ENCODE results near the gene ENAH.

Gene ENAH

DNA sequence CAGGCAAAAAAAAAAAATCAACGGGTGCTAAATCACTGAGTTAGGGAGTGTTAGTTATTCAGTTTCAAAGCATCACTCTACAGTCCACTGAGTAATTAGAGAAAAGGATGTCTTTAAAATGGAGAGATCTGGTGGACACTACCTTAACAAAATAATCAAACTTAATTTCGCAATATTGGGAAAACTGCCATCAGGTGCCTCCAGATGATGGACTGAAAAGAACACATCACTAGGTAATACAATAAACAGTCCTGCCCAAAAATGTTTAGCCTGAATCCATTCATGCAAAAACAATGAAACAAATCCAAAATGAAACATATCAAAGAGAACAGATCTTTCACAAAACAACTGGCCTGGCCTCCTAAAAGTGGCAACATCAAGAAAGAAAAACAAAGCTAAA, 54.1 kb downstream of the ENAH start:
- no peak for TF ChIP-seq EGR1 (IDR thresholded peaks at IDR 0.05)
- peak; percentile 63; the same call in 1 of the 2 replicates for TF ChIP-seq CEBPB (IDR thresholded peaks at IDR 0.05)

DNA sequence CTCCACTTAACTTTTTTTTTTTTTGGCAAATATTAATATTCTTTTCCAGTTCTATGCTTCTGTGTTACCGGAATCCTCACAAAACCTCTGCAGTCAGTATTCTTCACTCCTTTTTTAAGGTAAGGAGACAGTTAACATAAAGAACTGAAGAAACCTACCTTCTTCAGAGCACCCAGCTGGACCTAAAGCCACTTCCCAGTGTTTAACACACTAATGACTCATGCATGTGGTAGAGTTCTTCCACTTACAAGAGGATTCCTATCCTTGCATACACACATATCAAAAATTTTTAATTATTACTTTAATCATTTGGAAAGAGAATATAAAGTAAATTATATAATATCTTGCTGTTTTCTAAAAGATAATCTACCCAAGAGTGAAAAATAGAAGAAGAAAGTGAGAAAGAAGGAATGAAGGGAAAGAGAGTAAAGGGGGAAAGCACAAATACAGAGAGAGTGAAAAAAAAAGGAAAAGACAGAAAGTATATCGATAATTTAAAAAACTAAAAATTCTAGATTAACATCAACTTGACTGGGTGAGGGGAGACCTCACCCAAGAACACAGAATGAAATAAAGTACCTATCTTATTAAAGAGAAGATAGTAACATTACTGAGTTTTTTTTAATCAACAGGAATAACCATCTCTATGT, 54.9 kb downstream of the ENAH start:
- TF ChIP-seq NFIC (IDR thresholded peaks at IDR 0.05) (no peak), TAF1 (IDR thresholded peaks at IDR 0.05; ENCODE audit: low read depth) (no peak), TEAD4 (IDR thresholded peaks at IDR 0.05) (no peak), YY1 (IDR thresholded peaks at IDR 0.05; ENCODE audit: low read depth) (no peak), RAD21 (IDR thresholded peaks at IDR 0.05; ENCODE audit: low read depth) (no peak), CEBPB (IDR thresholded peaks at IDR 0.05) (no peak), CREB1 (IDR thresholded peaks at IDR 0.05; ENCODE audit: low read depth) (no peak), EGR1 (IDR thresholded peaks at IDR 0.05) (no peak)
- TF ChIP-seq, protein P1, sequence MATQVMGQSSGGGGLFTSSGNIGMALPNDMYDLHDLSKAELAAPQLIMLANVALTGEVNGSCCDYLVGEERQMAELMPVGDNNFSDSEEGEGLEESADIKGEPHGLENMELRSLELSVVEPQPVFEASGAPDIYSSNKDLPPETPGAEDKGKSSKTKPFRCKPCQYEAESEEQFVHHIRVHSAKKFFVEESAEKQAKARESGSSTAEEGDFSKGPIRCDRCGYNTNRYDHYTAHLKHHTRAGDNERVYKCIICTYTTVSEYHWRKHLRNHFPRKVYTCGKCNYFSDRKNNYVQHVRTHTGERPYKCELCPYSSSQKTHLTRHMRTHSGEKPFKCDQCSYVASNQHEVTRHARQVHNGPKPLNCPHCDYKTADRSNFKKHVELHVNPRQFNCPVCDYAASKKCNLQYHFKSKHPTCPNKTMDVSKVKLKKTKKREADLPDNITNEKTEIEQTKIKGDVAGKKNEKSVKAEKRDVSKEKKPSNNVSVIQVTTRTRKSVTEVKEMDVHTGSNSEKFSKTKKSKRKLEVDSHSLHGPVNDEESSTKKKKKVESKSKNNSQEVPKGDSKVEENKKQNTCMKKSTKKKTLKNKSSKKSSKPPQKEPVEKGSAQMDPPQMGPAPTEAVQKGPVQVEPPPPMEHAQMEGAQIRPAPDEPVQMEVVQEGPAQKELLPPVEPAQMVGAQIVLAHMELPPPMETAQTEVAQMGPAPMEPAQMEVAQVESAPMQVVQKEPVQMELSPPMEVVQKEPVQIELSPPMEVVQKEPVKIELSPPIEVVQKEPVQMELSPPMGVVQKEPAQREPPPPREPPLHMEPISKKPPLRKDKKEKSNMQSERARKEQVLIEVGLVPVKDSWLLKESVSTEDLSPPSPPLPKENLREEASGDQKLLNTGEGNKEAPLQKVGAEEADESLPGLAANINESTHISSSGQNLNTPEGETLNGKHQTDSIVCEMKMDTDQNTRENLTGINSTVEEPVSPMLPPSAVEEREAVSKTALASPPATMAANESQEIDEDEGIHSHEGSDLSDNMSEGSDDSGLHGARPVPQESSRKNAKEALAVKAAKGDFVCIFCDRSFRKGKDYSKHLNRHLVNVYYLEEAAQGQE (IDR thresholded peaks at IDR 0.05; ENCODE audit: low read depth): no peak
- TF ChIP-seq, protein P2, sequence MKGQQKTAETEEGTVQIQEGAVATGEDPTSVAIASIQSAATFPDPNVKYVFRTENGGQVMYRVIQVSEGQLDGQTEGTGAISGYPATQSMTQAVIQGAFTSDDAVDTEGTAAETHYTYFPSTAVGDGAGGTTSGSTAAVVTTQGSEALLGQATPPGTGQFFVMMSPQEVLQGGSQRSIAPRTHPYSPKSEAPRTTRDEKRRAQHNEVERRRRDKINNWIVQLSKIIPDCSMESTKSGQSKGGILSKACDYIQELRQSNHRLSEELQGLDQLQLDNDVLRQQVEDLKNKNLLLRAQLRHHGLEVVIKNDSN (IDR thresholded peaks at IDR 0.05): no peak

DNA sequence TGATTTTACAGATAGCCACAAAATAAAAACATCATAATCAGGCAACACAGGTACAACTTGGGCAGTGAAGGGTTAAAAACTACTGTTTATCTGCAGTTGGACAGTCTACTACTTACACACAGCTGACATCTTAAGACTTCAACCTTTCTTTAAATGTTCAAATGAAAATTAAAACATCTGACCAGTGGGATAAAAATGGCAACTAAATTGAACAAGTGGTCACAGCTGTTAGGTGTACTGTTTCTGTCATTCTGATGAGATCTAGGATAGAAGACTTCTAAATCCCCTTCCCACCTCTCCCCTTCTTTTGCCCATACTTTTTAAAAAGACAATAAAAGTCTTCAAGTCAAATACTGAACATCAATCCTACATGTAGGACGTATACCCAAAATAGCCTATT, 56.2 kb downstream of the ENAH start:
- no peak for TF ChIP-seq TEAD4 (IDR thresholded peaks at IDR 0.05)

DNA sequence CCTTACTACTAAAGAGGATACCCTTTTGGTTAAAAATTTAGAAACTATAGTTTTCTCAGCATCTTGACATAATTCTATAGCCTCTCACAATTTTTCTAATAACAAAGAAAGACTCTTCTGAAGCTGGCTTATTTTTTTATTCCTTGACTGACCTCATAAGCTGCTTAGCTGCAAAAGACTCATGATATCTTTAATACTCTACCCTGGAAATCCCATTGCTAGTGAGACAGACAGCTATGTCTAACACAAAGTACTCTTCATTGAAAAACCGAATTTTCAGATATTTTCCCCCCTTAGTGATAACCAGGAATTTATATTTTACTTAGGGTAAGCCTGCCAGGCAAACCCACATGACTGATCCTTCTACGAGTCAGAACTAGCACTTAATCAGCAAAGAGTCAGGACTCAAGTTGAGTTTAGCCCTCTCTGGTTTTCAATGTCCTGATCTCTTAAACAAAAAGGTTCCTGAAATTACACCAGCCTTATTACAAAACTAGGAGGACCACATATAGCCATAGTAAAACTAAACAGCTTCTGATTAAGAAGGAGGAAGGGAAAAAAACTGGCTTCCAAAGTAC, 56.9 kb downstream of the ENAH start:
- TF ChIP-seq RAD21 (IDR thresholded peaks at IDR 0.05; ENCODE audit: low read depth): no peak
- TF ChIP-seq, protein P1 (IDR thresholded peaks at IDR 0.05; ENCODE audit: low read depth): no peak
- no peak for TF ChIP-seq NFIC (IDR thresholded peaks at IDR 0.05)

DNA sequence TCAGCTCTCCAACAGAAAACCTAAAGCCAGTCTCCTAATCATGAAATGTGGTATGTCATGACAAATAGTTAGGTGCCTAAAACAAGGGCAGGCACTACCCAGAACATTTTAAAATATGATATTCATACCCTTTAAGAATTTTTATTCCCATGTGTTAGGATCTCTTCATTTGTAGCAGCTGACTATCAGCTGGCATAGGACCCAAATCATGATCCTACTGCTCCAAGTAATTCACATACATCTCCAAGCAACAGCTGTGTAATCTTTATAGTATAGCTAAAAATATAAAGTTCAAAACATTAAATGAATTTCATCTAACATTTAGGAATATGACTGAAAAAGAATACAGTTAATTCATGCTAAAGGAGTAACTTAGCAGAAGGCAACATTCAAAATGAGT, 57.5 kb downstream of the ENAH start:
- TF ChIP-seq, protein P2 (IDR thresholded peaks at IDR 0.05): no peak
- TF ChIP-seq, protein P1 (IDR thresholded peaks at IDR 0.05; ENCODE audit: low read depth): no peak
- TF ChIP-seq, protein P3, sequence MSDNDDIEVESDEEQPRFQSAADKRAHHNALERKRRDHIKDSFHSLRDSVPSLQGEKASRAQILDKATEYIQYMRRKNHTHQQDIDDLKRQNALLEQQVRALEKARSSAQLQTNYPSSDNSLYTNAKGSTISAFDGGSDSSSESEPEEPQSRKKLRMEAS (IDR thresholded peaks at IDR 0.05): no peak
- TF ChIP-seq EGR1 (IDR thresholded peaks at IDR 0.05) (no peak), TAF1 (IDR thresholded peaks at IDR 0.05; ENCODE audit: low read depth) (no peak), CEBPB (IDR thresholded peaks at IDR 0.05) (no peak), TCF12 (IDR thresholded peaks at IDR 0.05; ENCODE audit: low read depth) (no peak), NFIC (IDR thresholded peaks at IDR 0.05) (no peak)

DNA sequence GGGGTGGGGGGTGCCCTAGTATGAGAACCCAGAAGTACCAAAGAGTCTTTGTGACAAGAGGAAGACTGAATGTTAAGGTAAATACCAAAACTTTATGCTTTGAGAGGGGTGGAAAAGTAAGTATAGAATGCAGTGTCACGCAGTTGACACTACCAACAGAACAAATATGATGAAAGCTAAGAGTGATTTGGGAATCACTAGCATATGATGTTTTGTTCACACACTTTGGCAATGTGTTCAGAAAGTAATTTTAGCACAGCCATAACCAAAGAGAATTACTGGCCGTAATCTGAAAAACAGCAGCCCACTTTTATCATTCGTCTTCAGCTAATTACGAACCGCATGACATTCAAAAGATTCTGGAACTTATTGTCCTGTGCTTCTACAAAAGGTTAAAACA, 59.5 kb downstream of the ENAH start:
- TF ChIP-seq RAD21 (IDR thresholded peaks at IDR 0.05; ENCODE audit: low read depth) (no peak), NFIC (IDR thresholded peaks at IDR 0.05) (no peak), FOXM1 (IDR thresholded peaks at IDR 0.05; ENCODE audit: borderline replicate concordance, low read depth) (no peak), TCF12 (IDR thresholded peaks at IDR 0.05; ENCODE audit: low read depth) (no peak), CEBPB (IDR thresholded peaks at IDR 0.05) (no peak), CREB1 (IDR thresholded peaks at IDR 0.05; ENCODE audit: low read depth) (no peak), TEAD4 (IDR thresholded peaks at IDR 0.05) (no peak), TAF1 (IDR thresholded peaks at IDR 0.05; ENCODE audit: low read depth) (no peak), ZBTB7A (IDR thresholded peaks at IDR 0.05; ENCODE audit: low read depth) (no peak), EP300 (IDR thresholded peaks at IDR 0.05; ENCODE audit: borderline replicate concordance) (no peak), YY1 (IDR thresholded peaks at IDR 0.05; ENCODE audit: low read depth) (no peak), EGR1 (IDR thresholded peaks at IDR 0.05) (no peak)
- TF ChIP-seq, protein P3 (IDR thresholded peaks at IDR 0.05): no peak
- TF ChIP-seq, protein P1 (IDR thresholded peaks at IDR 0.05; ENCODE audit: low read depth): no peak
- TF ChIP-seq, protein P2 (IDR thresholded peaks at IDR 0.05): no peak

Data from Ishikawa (cell line).